Ovary (tissue), 9 donors: Measurements from ENCODE around the gene DST. TPM values are rescaled to one million over a fixed set of nuclear protein-coding genes. Genes with fewer than 3 reads are reported as not detected.

ENCODE experiments used
- DNase-seq, 5 donors: peaks; one replicate each; pipeline ENCODE4 v3.0.0-alpha.2; 2019 to 2020
- H3K27ac ChIP-seq, 2 donors: fragments of 200-600 bp; one replicate each; pipeline versions ENCODE4 v1.5.1 to v1.8.0; 2019 to 2022
- H3K27me3 ChIP-seq: fragments of 200-600 bp; one replicate; pipeline ENCODE4 v1.8.0; 2022
- H3K36me3 ChIP-seq: fragments of 200-600 bp; sonication (generic); one replicate; pipeline ENCODE4 v1.5.1; 2019
- H3K4me1 ChIP-seq: one replicate; pipeline ENCODE4 v1.8.1; 2013; ENCODE audit warnings: mild to moderate bottlenecking, moderate library complexity; ENCODE audit not compliant: insufficient read depth
- H3K4me3 ChIP-seq: fragments of 200-600 bp; sonication (generic); one replicate; pipeline ENCODE4 v1.5.1; 2017
- H3K9me3 ChIP-seq, 2 donors: fragments of 200-600 bp in 1 of 2; sonication (generic) in 1 of 2; one replicate each; pipeline versions ENCODE4 v1.5.1 to v1.8.1; 2013 to 2019; ENCODE audit warnings: mild to moderate bottlenecking in 1 of 2, moderate library complexity in 1 of 2
- CTCF ChIP-seq, 3 donors: fragments of 450-650 bp in 2 of 3; fragments of 200-600 bp in 1 of 3; IDR thresholded peaks; one replicate each; pipeline versions ENCODE4 v1.5.1 to v1.8.0; 2016 to 2022; ENCODE audit warnings: antibody characterized with exemption in 3 of 3, mild to moderate bottlenecking in 1 of 3
- EP300 ChIP-seq: sonication (generic); formaldehyde crosslinking; IDR thresholded peaks from one replicate; pipeline ENCODE4 v1.6.1; 2017; ENCODE audit warnings: antibody characterized with exemption
- POLR2A ChIP-seq: fragments of 450-650 bp; IDR thresholded peaks from one replicate; pipeline ENCODE4 v1.6.1; 2017; ENCODE audit warnings: antibody characterized with exemption, mild to moderate bottlenecking, moderate library complexity
- WGBS, 3 donors: extraction: QIAGEN DNeasy Blood & Tissue Kit in 1 of 3; methylation state at CpG; one replicate each; pipeline versions ENCODE4 v1.1.5 to v1.1.7; 2013 to 2017; 5-methylcytosine and 5-hydroxymethylcytosine counted together
- intact Hi-C, 4 donors: fragments of 100-400 bp; cut with DNase I; formaldehyde crosslinking; loops; one replicate each; pipeline versions ENCODE4 v1.11.0 to v1.15.1; 2022 to 2023
- polyA plus RNA-seq, 2 donors: library from polyadenylated mRNA; stranded (reverse); fragments of 200-250 nt in 1 of 2; fragments of 350-450 nt in 1 of 2; fragmentation: Illumina TruSeq in 1 of 2; extraction: RNeasy Lipid Tissue Mini Kit (QIAGEN cat#74804) in 1 of 2; gene quantifications; one replicate each; pipeline ENCODE4 v1.2.3, GENCODE V29; 2013 to 2014
- total RNA-seq, 7 donors: library from RNA; depleted of rRNA in 2 of 7; stranded (reverse); fragments of >200 nt in 2 of 7; fragmentation: NEBNext Ultra II Directional in 3 of 7; extraction: Animal tissue kit (Norgen Biotek cat#: 25700) in 3 of 7; gene quantifications; one replicate each; pipeline versions ENCODE4 v1.1.0 to v1.2.4, GENCODE V29; 2016 to 2023
- donor health status: DM: no; HTN: no; CAD: no; lungs with moderate emphysema.
- donor health status: DM: no; HTN: no; CAD: no.
- donor health status: Bipolar disorder and iron deficiency.
- donor health status: DM: yes; HTN: yes; CAD: no.
- donor health status: DM: no; HTN: no; CAD: no.
- donor health status: DM: yes; HTN: yes; CAD: no.

DST gene
- total and polyA plus RNA-seq, 9 donors, result 124 to 290 (median 174) TPM

GRCh38 chr6:56434606-56435005, 208.1 kb downstream of the DST start:
- H3K27me3 ChIP-seq, result no peaks in the 10 kb centered on the region
- no peak for TF ChIP-seq CTCF (IDR thresholded peaks at IDR 0.05)
- no peak for TF ChIP-seq POLR2A
- no peak for TF ChIP-seq EP300
- no peaks in the 10 kb centered on the region for H3K36me3 ChIP-seq
- H3K4me3 ChIP-seq, result no peak overlapping the region
- DNase-seq, result no peak
- H3K9me3 ChIP-seq, result no peaks in the 10 kb centered on the region
- intact Hi-C loops, result no loop called here
- 83 to 93% (median 85%) methylated on average over 2 of the region's 2 CpGs for WGBS, 3 donors
- H3K27ac ChIP-seq, result no peak overlapping the region
- no peaks in the 10 kb centered on the region for H3K4me1 ChIP-seq

GRCh38 chr6:56433119-56433518, 209.6 kb downstream of the DST start:
- 75 to 93% (median 81%) methylated on average over 36 of the region's 36 CpGs for WGBS, 3 donors
- Histone ChIP-seq H3K27ac (no peak overlapping the region), H3K27me3 (no peaks in the 10 kb centered on the region), H3K9me3 (no peaks in the 10 kb centered on the region), H3K4me1 (no peaks in the 10 kb centered on the region), H3K36me3 (no peaks in the 10 kb centered on the region), H3K4me3 (no peak overlapping the region)
- intact Hi-C loops, result no loop called here
- DNase-seq, result no peak
- TF ChIP-seq EP300 (no peak), CTCF (IDR thresholded peaks at IDR 0.05) (no peak), POLR2A (no peak)

- Histone ChIP-seq H3K9me3 (no peaks in the 10 kb centered on the region), H3K4me1 (no peaks in the 10 kb centered on the region), H3K36me3 (no peaks in the 10 kb centered on the region), H3K27ac (no peak overlapping the region), H3K4me3 (no peak overlapping the region), H3K27me3 (no peaks in the 10 kb centered on the region)
- no peak for TF ChIP-seq CTCF (IDR thresholded peaks at IDR 0.05)
- no peak for TF ChIP-seq EP300
- TF ChIP-seq POLR2A, result no peak
- intact Hi-C loops, result no loop called here
- 96 to 97% (median 97%) methylated on average over 24 of the region's 24 CpGs for WGBS, 3 donors
- no peak for DNase-seq
Observed at GRCh38 chr6:56432194-56432593, 210.5 kb downstream of the DST start.

- 90 to 94% (median 93%) methylated on average over 34 of the region's 34 CpGs for WGBS, 3 donors
- Histone ChIP-seq H3K36me3 (no peaks in the 10 kb centered on the region), H3K9me3 (no peaks in the 10 kb centered on the region), H3K4me3 (no peak overlapping the region), H3K27ac (no peak overlapping the region), H3K27me3 (no peaks in the 10 kb centered on the region), H3K4me1 (no peaks in the 10 kb centered on the region)
- intact Hi-C loops, result no loop called here
- TF ChIP-seq POLR2A (no peak), EP300 (no peak), CTCF (IDR thresholded peaks at IDR 0.05) (no peak)
- DNase-seq, result no peak
Observed at GRCh38 chr6:56430629-56431600, 211.8 kb downstream of the DST start.
